HepG2 (cell line): Measurements from ENCODE around the gene CAPN8.

Source experiments
- CREB1 ChIP-seq, 2 experiments: fragments of 450-650 bp in 1 of 2; IDR thresholded peaks; 2 replicates each; pipeline ENCODE4 v1.6.1; 2016 to 2017; ENCODE audit warnings: control low read depth in 1 of 2, mild to moderate bottlenecking in 1 of 2, missing compliant biosample characterization in 1 of 2, missing genetic modification characterization in 1 of 2
- EP300 ChIP-seq, 3 experiments: sonication (generic) in 1 of 3; formaldehyde crosslinking in 1 of 3; IDR thresholded peaks; 2 replicates each; pipeline versions ENCODE4 v1.5.1 to v1.6.1; 2011 to 2020; ENCODE audit warnings: low read depth in 2 of 3, low read length in 2 of 3, borderline replicate concordance in 1 of 3, improper control_type of control experiment in 1 of 3, mild to moderate bottlenecking in 1 of 3, missing genetic modification reagents in 1 of 3, moderate library complexity in 1 of 3
- EZH2 ChIP-seq: conservative IDR thresholded peaks from 2 replicates; pipeline ENCODE4 v1.6.1; 2012; ENCODE audit warnings: mild to moderate bottlenecking, low read depth, low read length, moderate library complexity
- MXI1 ChIP-seq: IDR thresholded peaks from 3 replicates; pipeline ENCODE4 v1.6.1; 2012; ENCODE audit warnings: low read depth, low read length, inconsistent platforms, borderline replicate concordance
- PHF8 ChIP-seq: sonication (generic); formaldehyde crosslinking; IDR thresholded peaks from 2 replicates; pipeline ENCODE4 v1.5.0; 2020; ENCODE audit warnings: missing genetic modification reagents
- POLR2A ChIP-seq, 2 experiments: IDR thresholded peaks; 2 replicates each; pipeline ENCODE4 v1.6.1; 2011; ENCODE audit warnings: low read depth in 2 of 2, low read length in 2 of 2, mild to moderate bottlenecking in 1 of 2, moderate library complexity in 1 of 2; ENCODE audit not compliant: insufficient read depth in 1 of 2
- POLR2AphosphoS5 ChIP-seq: IDR thresholded peaks from 2 replicates; pipeline ENCODE4 v1.6.1; 2012; ENCODE audit warnings: low read depth, low read length
- ZNF263 ChIP-seq: sonication (generic); formaldehyde crosslinking; IDR thresholded peaks from 2 replicates; pipeline ENCODE4 v1.4.0; 2020; ENCODE audit warnings: missing genetic modification reagents
- TF ChIP-seq, protein P1 (sequence below): sonication (generic); formaldehyde crosslinking; IDR thresholded peaks from 2 replicates; pipeline ENCODE4 v1.5.0; 2020; ENCODE audit warnings: mild to moderate bottlenecking, missing genetic modification reagents, moderate library complexity
- TF ChIP-seq, protein P2 (sequence below), 2 experiments: sonication (generic) in 1 of 2; formaldehyde crosslinking in 1 of 2; IDR thresholded peaks; 2 replicates each; pipeline versions ENCODE4 v1.5.1 to v1.6.1; 2011 to 2020; ENCODE audit warnings: borderline replicate concordance in 1 of 2, low read depth in 1 of 2, low read length in 1 of 2, mild to moderate bottlenecking in 1 of 2, missing genetic modification reagents in 1 of 2, moderate library complexity in 1 of 2
- TF ChIP-seq, protein P3 (sequence below): sonication (generic); formaldehyde crosslinking; IDR thresholded peaks from 2 replicates; pipeline ENCODE4 v1.4.0; 2020; ENCODE audit warnings: mild to moderate bottlenecking, missing genetic modification reagents
- TF ChIP-seq, protein P4 (sequence below), 2 experiments: sonication (generic) in 1 of 2; formaldehyde crosslinking in 1 of 2; IDR thresholded peaks; 2 replicates each; pipeline versions ENCODE4 v1.4.0 to v1.6.1; 2018 to 2020; ENCODE audit warnings: missing genetic modification reagents in 2 of 2, borderline replicate concordance in 1 of 2, low read depth in 1 of 2, mild to moderate bottlenecking in 1 of 2, missing biosample characterization in 1 of 2

DNA sequence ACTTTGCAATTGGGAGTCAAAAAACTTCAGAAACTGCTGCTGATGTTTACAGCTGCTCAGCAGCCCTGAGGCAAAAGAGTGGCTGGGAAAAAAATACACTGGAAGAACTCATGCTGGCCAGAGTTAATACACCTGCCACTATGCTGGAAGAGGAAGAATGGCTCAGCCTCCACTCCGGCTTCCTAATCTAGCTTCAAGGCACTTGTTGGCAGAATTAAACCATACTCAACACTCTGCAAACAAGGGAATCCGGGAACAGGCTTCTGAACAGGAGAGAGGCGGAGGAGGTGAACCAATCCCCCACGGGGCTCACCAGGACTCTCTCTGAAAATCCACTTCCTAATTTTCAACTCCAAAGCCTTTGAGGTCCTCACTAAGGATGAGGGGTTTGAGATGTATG lies 152.2 kb downstream of the CAPN8 start:
- TF ChIP-seq, protein P1, sequence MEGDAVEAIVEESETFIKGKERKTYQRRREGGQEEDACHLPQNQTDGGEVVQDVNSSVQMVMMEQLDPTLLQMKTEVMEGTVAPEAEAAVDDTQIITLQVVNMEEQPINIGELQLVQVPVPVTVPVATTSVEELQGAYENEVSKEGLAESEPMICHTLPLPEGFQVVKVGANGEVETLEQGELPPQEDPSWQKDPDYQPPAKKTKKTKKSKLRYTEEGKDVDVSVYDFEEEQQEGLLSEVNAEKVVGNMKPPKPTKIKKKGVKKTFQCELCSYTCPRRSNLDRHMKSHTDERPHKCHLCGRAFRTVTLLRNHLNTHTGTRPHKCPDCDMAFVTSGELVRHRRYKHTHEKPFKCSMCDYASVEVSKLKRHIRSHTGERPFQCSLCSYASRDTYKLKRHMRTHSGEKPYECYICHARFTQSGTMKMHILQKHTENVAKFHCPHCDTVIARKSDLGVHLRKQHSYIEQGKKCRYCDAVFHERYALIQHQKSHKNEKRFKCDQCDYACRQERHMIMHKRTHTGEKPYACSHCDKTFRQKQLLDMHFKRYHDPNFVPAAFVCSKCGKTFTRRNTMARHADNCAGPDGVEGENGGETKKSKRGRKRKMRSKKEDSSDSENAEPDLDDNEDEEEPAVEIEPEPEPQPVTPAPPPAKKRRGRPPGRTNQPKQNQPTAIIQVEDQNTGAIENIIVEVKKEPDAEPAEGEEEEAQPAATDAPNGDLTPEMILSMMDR (CRISPR knock-in tag) = no peak
- TF ChIP-seq EZH2 (no peak), ZNF263 (no peak), POLR2AphosphoS5 (no peak), PHF8 (CRISPR knock-in tag) (no peak), EP300 (IDR thresholded peaks at IDR 0.05; ENCODE audit: low read depth in 2 of 2, low read length in 2 of 2) (no peak), EP300 (CRISPR knock-in tag; IDR thresholded peaks at IDR 0.05; ENCODE audit: borderline replicate concordance) (no peak), POLR2A (IDR thresholded peaks at IDR 0.05; ENCODE audit: insufficient read depth in 1 of 2, low read depth in 2 of 2, low read length in 2 of 2) (no peak), MXI1 (no peak), CREB1 (IDR thresholded peaks at IDR 0.05) (no peak), CREB1 (CRISPR knock-in tag; IDR thresholded peaks at IDR 0.05) (no peak)
- TF ChIP-seq, protein P2, sequence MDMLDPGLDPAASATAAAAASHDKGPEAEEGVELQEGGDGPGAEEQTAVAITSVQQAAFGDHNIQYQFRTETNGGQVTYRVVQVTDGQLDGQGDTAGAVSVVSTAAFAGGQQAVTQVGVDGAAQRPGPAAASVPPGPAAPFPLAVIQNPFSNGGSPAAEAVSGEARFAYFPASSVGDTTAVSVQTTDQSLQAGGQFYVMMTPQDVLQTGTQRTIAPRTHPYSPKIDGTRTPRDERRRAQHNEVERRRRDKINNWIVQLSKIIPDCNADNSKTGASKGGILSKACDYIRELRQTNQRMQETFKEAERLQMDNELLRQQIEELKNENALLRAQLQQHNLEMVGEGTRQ (IDR thresholded peaks at IDR 0.05; ENCODE audit: low read depth, low read length) = no peak
- TF ChIP-seq, protein P2 (CRISPR knock-in tag; IDR thresholded peaks at IDR 0.05; ENCODE audit: borderline replicate concordance) = no peak
- TF ChIP-seq, protein P3, sequence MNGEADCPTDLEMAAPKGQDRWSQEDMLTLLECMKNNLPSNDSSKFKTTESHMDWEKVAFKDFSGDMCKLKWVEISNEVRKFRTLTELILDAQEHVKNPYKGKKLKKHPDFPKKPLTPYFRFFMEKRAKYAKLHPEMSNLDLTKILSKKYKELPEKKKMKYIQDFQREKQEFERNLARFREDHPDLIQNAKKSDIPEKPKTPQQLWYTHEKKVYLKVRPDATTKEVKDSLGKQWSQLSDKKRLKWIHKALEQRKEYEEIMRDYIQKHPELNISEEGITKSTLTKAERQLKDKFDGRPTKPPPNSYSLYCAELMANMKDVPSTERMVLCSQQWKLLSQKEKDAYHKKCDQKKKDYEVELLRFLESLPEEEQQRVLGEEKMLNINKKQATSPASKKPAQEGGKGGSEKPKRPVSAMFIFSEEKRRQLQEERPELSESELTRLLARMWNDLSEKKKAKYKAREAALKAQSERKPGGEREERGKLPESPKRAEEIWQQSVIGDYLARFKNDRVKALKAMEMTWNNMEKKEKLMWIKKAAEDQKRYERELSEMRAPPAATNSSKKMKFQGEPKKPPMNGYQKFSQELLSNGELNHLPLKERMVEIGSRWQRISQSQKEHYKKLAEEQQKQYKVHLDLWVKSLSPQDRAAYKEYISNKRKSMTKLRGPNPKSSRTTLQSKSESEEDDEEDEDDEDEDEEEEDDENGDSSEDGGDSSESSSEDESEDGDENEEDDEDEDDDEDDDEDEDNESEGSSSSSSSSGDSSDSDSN = no peak
- TF ChIP-seq, protein P4, sequence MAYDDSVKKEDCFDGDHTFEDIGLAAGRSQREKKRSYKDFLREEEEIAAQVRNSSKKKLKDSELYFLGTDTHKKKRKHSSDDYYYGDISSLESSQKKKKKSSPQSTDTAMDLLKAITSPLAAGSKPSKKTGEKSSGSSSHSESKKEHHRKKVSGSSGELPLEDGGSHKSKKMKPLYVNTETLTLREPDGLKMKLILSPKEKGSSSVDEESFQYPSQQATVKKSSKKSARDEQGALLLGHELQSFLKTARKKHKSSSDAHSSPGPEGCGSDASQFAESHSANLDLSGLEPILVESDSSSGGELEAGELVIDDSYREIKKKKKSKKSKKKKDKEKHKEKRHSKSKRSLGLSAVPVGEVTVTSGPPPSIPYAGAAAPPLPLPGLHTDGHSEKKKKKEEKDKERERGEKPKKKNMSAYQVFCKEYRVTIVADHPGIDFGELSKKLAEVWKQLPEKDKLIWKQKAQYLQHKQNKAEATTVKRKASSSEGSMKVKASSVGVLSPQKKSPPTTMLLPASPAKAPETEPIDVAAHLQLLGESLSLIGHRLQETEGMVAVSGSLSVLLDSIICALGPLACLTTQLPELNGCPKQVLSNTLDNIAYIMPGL (CRISPR knock-in tag; IDR thresholded peaks at IDR 0.05; ENCODE audit: borderline replicate concordance in 1 of 2, low read depth in 1 of 2) = no peak
